Omental fat pad (tissue), 4 donors: ENCODE measurements around the gene PRCP. TPM values are rescaled to one million over a fixed set of nuclear protein-coding genes. Genes with fewer than 3 reads are reported as not detected.

ENCODE experiments used
- ATAC-seq: fragments of 150-250 bp; one replicate; pipeline ENCODE4 v1.9.1; 2016; ENCODE audit warnings: mild to moderate bottlenecking, moderate library complexity; ENCODE audit not compliant: low FRiP score
- DNase-seq: peaks from one replicate; pipeline ENCODE4 v3.0.0-alpha.2; 2019; ENCODE audit warnings: low spot score
- total RNA-seq, 4 donors: library from RNA; depleted of rRNA; stranded (reverse); fragments of >200 nt; gene quantifications; one replicate each; pipeline ENCODE4 v1.1.0, GENCODE V29; 2016
- TF ChIP-seq, protein P1 (sequence below), 3 donors: fragments of 450-650 bp; IDR thresholded peaks; one replicate each; pipeline ENCODE4 v1.5.1; 2016 to 2017; ENCODE audit warnings: antibody characterized with exemption in 3 of 3, mild to moderate bottlenecking in 3 of 3, moderate library complexity in 2 of 3

Gene PRCP
- total RNA-seq, 4 donors from 2014 or later, result 59.6 to 82.4 (median 68.8) TPM

DNA sequence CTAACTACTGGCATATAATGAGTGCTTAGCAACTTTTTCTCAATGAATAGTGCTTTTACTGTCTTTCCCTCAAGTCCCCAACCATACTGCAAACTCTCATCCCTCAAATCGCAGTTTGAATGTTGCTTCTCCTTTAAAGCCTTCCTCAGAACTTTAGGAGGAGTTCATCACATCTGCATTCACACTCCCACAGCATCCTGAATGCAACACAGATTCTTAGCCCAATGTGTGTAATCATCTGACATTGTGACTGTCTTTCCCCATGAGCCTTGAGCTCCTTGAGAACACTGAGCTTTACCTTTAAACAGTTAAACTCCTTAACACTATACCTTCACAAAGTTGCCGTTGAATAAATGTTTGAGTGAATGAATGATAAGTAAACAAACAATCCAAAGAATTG is 84.8 kb downstream of the PRCP start:
- ATAC-seq (no peak), DNase-seq (no peak)
- TF ChIP-seq, protein P1, sequence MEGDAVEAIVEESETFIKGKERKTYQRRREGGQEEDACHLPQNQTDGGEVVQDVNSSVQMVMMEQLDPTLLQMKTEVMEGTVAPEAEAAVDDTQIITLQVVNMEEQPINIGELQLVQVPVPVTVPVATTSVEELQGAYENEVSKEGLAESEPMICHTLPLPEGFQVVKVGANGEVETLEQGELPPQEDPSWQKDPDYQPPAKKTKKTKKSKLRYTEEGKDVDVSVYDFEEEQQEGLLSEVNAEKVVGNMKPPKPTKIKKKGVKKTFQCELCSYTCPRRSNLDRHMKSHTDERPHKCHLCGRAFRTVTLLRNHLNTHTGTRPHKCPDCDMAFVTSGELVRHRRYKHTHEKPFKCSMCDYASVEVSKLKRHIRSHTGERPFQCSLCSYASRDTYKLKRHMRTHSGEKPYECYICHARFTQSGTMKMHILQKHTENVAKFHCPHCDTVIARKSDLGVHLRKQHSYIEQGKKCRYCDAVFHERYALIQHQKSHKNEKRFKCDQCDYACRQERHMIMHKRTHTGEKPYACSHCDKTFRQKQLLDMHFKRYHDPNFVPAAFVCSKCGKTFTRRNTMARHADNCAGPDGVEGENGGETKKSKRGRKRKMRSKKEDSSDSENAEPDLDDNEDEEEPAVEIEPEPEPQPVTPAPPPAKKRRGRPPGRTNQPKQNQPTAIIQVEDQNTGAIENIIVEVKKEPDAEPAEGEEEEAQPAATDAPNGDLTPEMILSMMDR (IDR thresholded peaks at IDR 0.05), result no peak

DNA sequence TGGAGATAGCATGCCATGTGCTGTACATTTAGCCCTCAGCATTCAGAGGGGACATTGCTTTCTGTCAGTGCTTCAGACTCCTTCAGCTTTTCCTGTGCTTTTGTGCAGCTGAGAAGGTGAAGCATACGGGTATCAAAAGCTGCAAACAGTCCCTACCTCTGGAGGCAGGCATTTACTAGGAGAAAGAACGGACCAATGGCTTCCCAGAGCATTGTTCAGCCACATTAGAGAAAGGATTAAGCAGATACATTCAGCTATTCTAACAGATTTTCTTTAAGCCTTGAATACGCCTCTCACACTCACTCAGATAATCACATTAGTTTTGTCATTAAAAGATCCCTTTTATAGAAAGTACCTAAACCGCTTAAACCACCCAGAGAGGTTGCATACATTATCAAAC is 85.9 kb downstream of the PRCP start:
- TF ChIP-seq, protein P1 (IDR thresholded peaks at IDR 0.05), result no peak
- ATAC-seq (no peak), DNase-seq (no peak)

GRCh38 chr11:82811369-82811768 is 88.9 kb downstream of the PRCP start:
- TF ChIP-seq, protein P1 (IDR thresholded peaks at IDR 0.05), result no peak
- DNase-seq (no peak), ATAC-seq (no peak)

- no peak for ATAC-seq
Observed at GRCh38 chr11:82810738-82811137, 89.5 kb downstream of the PRCP start.

DNA sequence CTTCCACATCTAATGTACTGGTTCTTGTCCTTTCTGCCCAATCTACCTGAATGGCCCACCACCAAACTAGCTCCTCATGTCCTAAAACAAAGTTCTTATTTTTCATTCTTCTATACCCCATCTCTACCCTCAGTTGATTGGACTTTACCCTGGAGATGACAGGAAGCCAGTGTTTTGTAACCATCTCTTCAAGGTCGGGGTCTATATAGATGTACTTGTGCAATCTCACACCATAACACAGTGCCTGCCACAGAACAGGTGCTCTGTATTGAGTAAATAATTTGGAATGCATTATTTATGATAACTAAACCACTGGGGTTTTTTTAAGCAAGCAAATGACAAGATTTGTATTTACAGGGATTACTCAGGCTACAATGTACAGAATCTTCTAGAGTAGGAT is 89.9 kb downstream of the PRCP start:
- ATAC-seq (no peak), DNase-seq (no peak)
- TF ChIP-seq, protein P1 (IDR thresholded peaks at IDR 0.05), result no peak

More at GRCh38 chr11:82810738-82811137, 89.5 kb downstream of the PRCP start:
- DNase-seq, result no peak
- TF ChIP-seq, protein P1 (IDR thresholded peaks at IDR 0.05), result no peak

- ATAC-seq (no peak), DNase-seq (no peak)
- TF ChIP-seq, protein P1 (IDR thresholded peaks at IDR 0.05), result no peak
Observed at GRCh38 chr11:82807646-82808045, 92.6 kb downstream of the PRCP start.

- ATAC-seq (no peak), DNase-seq (no peak)
- TF ChIP-seq, protein P1 (IDR thresholded peaks at IDR 0.05), result no peak
Observed at GRCh38 chr11:82802710-82803109, 97.5 kb downstream of the PRCP start.
